ENCODE measurements around the gene KCTD16. TPM values are rescaled to one million over a fixed set of nuclear protein-coding genes. Genes with fewer than 3 reads are reported as not detected.

The KCTD16 gene
- total RNA-seq, 1 experiment from 2014 or later = 0.08 TPM

DNA sequence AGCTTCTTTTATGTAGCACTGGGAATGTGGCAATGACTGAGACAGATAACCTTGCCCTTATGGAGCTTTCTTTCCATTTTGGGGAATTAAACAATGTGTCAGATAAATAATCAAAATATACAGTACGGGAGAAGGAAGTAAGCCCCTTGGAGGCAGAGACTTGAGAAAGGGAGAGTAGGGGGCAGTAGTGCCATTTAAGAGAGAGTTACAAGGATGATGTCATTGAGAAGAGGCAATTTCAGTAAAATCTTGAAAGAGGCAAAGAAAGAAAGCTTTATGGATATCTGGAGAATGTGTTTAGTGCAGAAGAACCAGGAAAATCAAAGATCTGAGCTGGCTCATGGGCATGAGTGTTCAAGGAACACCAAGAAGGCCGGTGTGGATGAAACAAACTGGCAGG is 77.3 kb downstream of the KCTD16 start:
- in situ Hi-C loops (cut with HindIII; ENCODE audit: low pct_unique_long_range_greater_than_20kb, low sequenced_read_pairs) = no loop called here
- intact Hi-C loops (cut with micrococcal nuclease; ENCODE audit: unreplicated experiment) = no loop called here
- POLR2A ChIA-PET = no interaction called here

DNA sequence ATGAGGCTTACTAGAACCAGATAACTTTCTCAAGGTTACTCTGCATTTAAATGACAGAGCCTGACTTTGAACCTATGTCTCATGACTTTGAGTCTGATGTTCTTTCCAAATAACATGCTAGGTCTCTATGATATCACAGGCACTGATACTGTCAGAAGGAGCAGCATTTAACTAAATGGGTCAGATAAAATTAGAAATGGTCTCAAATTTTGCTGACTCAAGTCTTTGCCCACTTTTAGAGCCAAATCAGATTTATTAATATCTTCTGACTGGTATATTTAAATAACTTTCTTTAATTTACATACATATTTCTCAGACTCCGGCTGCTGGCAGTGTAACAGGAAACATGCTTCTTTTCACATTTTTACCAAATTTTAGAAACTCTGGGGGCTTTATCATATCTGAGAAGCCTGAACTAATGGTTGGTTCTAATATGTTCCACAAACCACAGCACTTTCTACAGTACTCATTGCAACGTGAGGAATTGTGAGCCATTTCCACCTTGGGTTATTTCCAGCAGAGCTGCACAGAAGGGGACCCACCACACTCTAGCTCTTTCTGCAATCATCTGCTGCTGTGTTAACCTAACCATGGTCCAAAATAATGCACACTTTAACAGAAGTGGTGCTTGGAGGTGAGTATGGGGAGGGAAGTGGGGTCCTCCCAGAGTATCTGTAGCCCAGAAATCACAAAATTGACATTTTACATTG is 79.2 kb downstream of the KCTD16 start:
- TF ChIP-seq, protein P1, sequence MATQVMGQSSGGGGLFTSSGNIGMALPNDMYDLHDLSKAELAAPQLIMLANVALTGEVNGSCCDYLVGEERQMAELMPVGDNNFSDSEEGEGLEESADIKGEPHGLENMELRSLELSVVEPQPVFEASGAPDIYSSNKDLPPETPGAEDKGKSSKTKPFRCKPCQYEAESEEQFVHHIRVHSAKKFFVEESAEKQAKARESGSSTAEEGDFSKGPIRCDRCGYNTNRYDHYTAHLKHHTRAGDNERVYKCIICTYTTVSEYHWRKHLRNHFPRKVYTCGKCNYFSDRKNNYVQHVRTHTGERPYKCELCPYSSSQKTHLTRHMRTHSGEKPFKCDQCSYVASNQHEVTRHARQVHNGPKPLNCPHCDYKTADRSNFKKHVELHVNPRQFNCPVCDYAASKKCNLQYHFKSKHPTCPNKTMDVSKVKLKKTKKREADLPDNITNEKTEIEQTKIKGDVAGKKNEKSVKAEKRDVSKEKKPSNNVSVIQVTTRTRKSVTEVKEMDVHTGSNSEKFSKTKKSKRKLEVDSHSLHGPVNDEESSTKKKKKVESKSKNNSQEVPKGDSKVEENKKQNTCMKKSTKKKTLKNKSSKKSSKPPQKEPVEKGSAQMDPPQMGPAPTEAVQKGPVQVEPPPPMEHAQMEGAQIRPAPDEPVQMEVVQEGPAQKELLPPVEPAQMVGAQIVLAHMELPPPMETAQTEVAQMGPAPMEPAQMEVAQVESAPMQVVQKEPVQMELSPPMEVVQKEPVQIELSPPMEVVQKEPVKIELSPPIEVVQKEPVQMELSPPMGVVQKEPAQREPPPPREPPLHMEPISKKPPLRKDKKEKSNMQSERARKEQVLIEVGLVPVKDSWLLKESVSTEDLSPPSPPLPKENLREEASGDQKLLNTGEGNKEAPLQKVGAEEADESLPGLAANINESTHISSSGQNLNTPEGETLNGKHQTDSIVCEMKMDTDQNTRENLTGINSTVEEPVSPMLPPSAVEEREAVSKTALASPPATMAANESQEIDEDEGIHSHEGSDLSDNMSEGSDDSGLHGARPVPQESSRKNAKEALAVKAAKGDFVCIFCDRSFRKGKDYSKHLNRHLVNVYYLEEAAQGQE (IDR thresholded peaks at IDR 0.05; ENCODE audit: insufficient read depth in 1 of 2, low read depth in 2 of 2, low read length in 1 of 2) = no peak
- TF ChIP-seq SIN3A (IDR thresholded peaks at IDR 0.05; ENCODE audit: borderline replicate concordance, insufficient read depth, low read depth, low read length) (no peak), TCF7L2 (IDR thresholded peaks at IDR 0.05; ENCODE audit: low read depth, low read length) (no peak), POLR2AphosphoS5 (IDR thresholded peaks at IDR 0.05; ENCODE audit: low read depth, low read length) (no peak)
- TF ChIP-seq, protein P2, sequence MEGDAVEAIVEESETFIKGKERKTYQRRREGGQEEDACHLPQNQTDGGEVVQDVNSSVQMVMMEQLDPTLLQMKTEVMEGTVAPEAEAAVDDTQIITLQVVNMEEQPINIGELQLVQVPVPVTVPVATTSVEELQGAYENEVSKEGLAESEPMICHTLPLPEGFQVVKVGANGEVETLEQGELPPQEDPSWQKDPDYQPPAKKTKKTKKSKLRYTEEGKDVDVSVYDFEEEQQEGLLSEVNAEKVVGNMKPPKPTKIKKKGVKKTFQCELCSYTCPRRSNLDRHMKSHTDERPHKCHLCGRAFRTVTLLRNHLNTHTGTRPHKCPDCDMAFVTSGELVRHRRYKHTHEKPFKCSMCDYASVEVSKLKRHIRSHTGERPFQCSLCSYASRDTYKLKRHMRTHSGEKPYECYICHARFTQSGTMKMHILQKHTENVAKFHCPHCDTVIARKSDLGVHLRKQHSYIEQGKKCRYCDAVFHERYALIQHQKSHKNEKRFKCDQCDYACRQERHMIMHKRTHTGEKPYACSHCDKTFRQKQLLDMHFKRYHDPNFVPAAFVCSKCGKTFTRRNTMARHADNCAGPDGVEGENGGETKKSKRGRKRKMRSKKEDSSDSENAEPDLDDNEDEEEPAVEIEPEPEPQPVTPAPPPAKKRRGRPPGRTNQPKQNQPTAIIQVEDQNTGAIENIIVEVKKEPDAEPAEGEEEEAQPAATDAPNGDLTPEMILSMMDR (IDR thresholded peaks at IDR 0.05) = no peak
- DNase-seq (ENCODE audit: low read depth, low spot score) (no peak), ATAC-seq (no peak)
- Histone ChIP-seq H3K9me3 (ENCODE audit: control insufficient read depth, insufficient read depth, low read depth, low read length) (no peaks in the 10 kb centered on the region), H3K27me3 (ENCODE audit: control insufficient read depth, insufficient read depth, low read length) (no peaks in the 10 kb centered on the region; the same call in 1 of the 2 replicates), H3K27ac (ENCODE audit: low read length) (no peak overlapping the region), H3K4me3 (ENCODE audit: low read depth in 2 of 2, low read length in 2 of 2) (no peak overlapping the region), H3K4me1 (ENCODE audit: control insufficient read depth, insufficient read depth, low read length) (no peaks in the 10 kb centered on the region), H3K36me3 (ENCODE audit: control insufficient read depth, insufficient read depth, low read length) (no peaks in the 10 kb centered on the region)
- intact Hi-C loops (cut with micrococcal nuclease; ENCODE audit: unreplicated experiment) (no loop called here), in situ Hi-C loops (cut with HindIII; ENCODE audit: low pct_unique_long_range_greater_than_20kb, low sequenced_read_pairs) (no loop called here)
- POLR2A ChIA-PET = no interaction called here
- BruUV-seq (replicated peaks) = no TSS peak
- CTCF ChIA-PET = no interaction called here

More for the DNA sequence above, 77.3 kb downstream of the KCTD16 start:
- DNase-seq (ENCODE audit: low read depth, low spot score) = no peak
- H3K27ac ChIP-seq (ENCODE audit: low read length) = no peak overlapping the region
- ATAC-seq = no peak
- H3K27me3 ChIP-seq (ENCODE audit: control insufficient read depth, insufficient read depth, low read length) = no peaks in the 10 kb centered on the region; the same call in 1 of the 2 replicates
- no TSS peak for BruUV-seq (replicated peaks)
- H3K4me3 ChIP-seq (ENCODE audit: low read depth in 2 of 2, low read length in 2 of 2) = no peak overlapping the region
- H3K9me3 ChIP-seq (ENCODE audit: control insufficient read depth, insufficient read depth, low read depth, low read length) = no peaks in the 10 kb centered on the region
- H3K4me1 ChIP-seq (ENCODE audit: control insufficient read depth, insufficient read depth, low read length) = no peaks in the 10 kb centered on the region
- no peak for TF ChIP-seq POLR2AphosphoS5 (IDR thresholded peaks at IDR 0.05; ENCODE audit: low read depth, low read length)
- TF ChIP-seq, protein P1 (IDR thresholded peaks at IDR 0.05; ENCODE audit: insufficient read depth in 1 of 2, low read depth in 2 of 2, low read length in 1 of 2) = no peak
- TF ChIP-seq TCF7L2 (IDR thresholded peaks at IDR 0.05; ENCODE audit: low read depth, low read length) = no peak
- TF ChIP-seq, protein P2 (IDR thresholded peaks at IDR 0.05) = no peak
- no peak for TF ChIP-seq SIN3A (IDR thresholded peaks at IDR 0.05; ENCODE audit: borderline replicate concordance, insufficient read depth, low read depth, low read length)
- CTCF ChIA-PET = no interaction called here
- no peaks in the 10 kb centered on the region for H3K36me3 ChIP-seq (ENCODE audit: control insufficient read depth, insufficient read depth, low read length)

Measured in Panc1 (cell line).